Inflammatory macrophage (primary cell): Measurements from ENCODE around the gene ACBD6.
A peak's percentile ranks its signal among the peaks of the same experiment; 100 is the strongest.

Experiments
- DNase-seq, 2 donors: peaks; one replicate each; pipeline ENCODE4 v3.0.0-alpha.2; 2020 to 2022

Gene ACBD6

GRCh38 chr1:180369061-180369460 is 133.3 kb downstream of the ACBD6 start:
- no peak for DNase-seq

GRCh38 chr1:180366371-180367068 is 135.9 kb downstream of the ACBD6 start:
- DNase-seq, result no peak

DNA sequence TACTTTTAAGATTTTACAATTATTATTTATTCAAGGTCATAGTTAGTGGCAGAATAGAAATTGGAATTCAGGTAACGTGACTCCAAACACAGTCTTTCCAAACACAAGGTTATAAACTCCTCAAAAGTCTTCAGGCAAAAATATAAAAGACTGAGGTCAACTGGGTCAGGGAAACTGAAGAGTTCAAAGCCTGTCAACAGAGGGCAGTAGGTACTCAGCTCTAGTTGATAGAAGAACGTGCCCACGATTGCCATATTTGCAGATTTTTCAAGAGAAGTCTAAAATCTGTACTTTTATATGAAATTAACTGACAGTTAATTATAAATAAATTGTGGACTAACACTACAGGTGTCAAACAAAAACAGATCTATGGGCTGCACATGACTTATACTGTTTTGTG is 137.3 kb downstream of the ACBD6 start:
- peak; percentile 30 to 33 for DNase-seq

- peak; percentile 3 to 9 for DNase-seq
Observed at GRCh38 chr1:180363246-180363995, 139.0 kb downstream of the ACBD6 start.

DNA sequence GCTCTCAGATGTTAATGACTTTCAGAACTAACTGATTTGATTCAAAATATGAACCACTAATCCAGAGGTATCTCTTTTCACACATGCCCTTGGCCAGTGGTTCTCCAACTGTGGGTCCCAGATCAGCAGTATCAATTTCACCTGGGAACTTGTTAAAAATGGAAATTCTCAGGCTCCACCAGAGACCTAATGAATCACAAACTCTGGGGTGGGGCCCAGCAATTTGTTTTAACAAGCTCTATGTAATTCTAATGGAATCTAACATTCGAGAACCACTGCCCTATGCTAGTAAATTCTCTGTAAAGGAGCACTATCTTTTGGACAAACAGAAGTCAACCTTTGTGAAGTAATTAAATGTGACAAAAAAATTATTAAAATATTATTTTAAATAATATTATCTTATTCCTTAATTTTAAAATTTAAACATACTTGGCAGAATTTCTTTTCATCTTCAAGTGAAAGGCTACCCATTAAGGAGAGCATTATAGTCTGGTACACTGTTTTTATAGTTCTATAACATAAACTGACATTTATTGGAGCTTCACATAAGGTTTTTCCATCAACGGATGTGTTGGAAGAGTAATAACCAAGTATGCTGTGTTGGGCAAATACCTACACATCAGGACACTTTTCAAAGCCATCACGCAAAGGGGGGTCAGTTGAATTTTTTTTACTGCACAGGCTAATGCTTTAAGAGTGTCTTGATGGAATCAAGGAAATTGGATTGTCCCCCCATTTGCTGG is 141.9 kb downstream of the ACBD6 start:
- no peak for DNase-seq

GRCh38 chr1:180358649-180359048 is 143.7 kb downstream of the ACBD6 start:
- no peak for DNase-seq

- no peak for DNase-seq
Observed at GRCh38 chr1:180353945-180354344, 148.4 kb downstream of the ACBD6 start.

DNA sequence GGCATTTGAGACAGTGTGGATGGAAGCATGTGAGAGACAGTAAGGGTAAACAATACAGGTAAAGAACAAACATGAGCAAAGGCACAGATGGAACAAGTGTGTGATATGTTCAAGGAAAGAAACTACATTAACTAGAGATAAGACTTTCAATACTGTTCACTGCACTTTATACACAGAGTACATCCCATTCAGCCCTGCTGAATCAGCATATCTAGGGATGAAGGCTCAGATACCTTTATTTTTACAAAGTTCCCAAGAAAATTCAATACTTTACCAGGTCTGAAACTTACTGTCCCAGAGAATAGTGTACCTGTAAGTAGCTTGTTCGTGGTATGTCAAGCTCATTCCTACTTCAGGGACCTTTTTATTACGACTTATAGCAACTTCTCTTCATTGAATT is 149.8 kb downstream of the ACBD6 start:
- no peak for DNase-seq

GRCh38 chr1:180352021-180352420 is 150.4 kb downstream of the ACBD6 start:
- no peak for DNase-seq

- no peak for DNase-seq
Observed at GRCh38 chr1:180345148-180345547, 157.2 kb downstream of the ACBD6 start.

DNA sequence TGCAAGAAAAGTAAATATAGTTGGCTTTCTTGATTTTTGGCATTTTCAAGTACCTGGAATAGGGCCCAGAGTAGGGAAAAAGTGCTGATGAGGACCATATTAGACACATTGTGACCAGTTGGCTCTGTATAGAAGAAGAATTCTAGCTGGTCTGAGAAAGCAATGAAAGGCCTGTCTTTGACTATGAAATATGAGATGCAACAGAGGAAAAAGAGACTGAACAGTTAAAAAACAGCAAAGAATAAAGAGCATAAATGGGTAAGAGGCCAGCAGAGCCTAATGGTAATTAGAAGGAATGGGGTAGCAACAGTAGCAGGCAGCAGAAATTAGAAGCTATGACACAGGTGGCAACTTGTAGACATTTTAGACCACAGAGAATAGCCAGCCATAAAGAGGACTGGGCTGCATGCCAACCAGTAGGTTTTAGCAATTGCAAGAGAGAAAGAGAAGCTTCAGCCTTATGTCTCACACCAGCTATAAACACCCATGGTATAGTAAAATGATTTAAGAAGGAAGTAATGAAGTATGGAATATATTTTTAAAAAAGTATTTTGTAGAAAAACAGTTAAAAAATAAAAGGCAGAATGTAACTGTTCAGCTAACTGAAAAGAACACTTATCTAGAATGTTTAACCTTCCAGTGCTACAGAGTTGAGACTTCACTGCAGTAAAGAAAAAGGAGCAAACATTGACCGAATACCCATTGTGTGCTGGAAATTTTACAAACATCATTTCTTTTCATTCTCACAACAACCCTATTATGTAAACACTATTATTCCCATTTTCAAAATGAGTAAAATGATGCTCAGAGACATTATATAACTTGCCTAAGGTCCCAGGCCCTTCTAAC is 158.2 kb downstream of the ACBD6 start:
- DNase-seq, result peak; percentile 45 to 51

DNA sequence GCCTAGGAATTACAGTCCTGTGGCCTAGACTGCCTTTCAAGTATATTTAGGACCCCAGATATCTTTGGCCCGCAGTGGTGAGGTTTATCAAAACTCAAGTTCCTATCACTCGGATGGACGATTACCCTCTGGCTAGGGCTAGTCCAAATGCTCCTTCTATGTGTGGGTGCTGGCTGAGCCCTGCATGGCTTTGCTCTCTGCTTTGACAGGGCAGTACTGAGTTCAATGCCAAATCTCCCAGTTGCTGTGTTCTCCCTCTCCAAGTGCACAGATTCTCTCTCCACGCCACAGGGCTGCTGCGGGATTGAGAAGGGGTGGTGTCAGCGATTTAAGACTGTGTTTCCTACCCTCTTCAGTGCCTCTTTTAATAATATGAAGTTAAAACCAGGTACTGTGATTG is 175.3 kb downstream of the ACBD6 start:
- no peak for DNase-seq

GRCh38 chr1:180312926-180313325 is 189.5 kb downstream of the ACBD6 start:
- DNase-seq, result no peak

GRCh38 chr1:180311011-180311730 is 191.2 kb downstream of the ACBD6 start:
- no peak for DNase-seq

GRCh38 chr1:180310095-180310494 is 192.3 kb downstream of the ACBD6 start:
- DNase-seq, result peak; percentile 18 to 42

GRCh38 chr1:180309338-180309737 is 193.0 kb downstream of the ACBD6 start:
- no peak for DNase-seq

GRCh38 chr1:180301135-180301742 is 201.1 kb downstream of the ACBD6 start:
- no peak for DNase-seq

DNA sequence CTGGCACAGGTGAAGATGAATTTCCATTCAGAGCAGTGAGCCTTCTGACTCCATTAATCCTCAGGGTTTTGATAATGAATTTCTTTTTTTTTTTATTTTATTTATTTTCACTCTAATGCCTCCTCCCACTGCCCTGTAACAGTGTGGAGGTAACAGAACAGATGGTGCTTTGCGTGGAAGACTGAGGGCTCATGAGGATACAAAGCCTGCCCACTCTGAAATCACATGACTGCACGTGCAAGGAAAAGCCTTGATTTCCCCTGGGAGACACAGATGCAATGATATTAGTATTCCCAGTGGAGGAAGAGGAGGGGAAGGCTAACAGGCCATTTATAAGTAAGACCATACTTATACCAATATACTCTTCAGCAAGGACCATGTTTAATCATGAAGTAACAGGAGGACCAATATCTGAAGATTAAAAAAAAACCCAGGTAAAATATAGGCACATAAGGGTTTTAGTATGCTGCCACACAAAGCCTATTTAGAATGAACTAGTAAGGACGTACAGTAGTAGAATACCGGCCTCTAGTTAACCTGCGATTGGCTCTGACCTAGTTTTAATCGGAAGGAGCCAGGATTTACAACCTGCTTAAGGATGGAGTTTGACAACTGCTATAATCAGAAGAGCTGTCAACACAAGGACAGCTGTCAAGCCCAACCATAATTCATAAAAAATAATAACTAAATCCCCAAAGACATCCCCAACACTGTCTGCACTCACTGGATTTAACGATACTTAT is 202.7 kb downstream of the ACBD6 start:
- DNase-seq, result no peak

- DNase-seq, result no peak
Observed at GRCh38 chr1:180295999-180296398, 206.4 kb downstream of the ACBD6 start.

DNA sequence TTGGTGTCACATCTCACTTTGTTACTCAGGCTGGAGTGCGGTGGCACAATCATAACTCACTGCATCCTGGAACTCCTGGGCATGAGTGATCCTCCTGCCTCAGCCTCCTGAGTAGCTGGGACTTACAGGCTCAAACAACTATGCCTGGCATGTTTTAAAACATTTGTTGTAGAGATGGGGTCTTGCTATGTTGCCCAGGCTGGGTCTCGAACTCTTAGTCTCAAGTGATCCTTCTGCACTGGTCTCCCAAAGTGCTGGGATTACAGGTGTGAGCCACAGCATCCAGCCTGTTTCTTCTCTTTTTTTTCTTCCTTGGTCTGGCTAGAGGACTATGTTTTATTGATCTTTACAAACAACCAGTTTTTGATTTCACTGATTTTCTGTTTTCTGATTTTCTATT is 207.7 kb downstream of the ACBD6 start:
- DNase-seq, result no peak

DNA sequence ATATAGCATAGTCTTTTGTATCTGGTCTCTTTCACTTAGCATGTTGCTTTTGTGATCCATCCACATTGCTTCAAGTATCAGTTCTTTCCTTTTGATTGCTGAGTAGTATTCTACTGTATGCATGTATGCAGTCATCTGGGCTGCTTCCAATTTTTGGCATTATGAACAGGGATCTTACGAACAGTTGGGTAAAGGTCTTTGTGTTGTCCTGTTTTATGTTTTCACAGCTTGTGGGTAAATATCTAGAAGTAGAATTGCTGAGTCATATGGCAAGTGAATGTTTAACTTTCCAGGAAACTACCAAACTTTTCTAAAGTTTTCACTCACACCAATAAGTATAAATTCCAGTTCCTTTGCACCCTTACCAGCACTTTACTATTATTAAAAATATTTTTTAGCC is 211.4 kb downstream of the ACBD6 start:
- peak in 1 of 2 donors; percentile 26 for DNase-seq
